GM21423 (cell line): ENCODE data around the gene CD3D.
A peak's percentile ranks its signal among the peaks of the same experiment; 100 is the strongest.

Experiments used
- ATAC-seq: cut with Tn5 transposase; IDR thresholded peaks from one replicate; pipeline ENCODE4 v1.9.1; 2021; ENCODE audit warnings: mild to moderate bottlenecking, moderate library complexity; ENCODE audit not compliant: unreplicated experiment

CD3D gene

DNA sequence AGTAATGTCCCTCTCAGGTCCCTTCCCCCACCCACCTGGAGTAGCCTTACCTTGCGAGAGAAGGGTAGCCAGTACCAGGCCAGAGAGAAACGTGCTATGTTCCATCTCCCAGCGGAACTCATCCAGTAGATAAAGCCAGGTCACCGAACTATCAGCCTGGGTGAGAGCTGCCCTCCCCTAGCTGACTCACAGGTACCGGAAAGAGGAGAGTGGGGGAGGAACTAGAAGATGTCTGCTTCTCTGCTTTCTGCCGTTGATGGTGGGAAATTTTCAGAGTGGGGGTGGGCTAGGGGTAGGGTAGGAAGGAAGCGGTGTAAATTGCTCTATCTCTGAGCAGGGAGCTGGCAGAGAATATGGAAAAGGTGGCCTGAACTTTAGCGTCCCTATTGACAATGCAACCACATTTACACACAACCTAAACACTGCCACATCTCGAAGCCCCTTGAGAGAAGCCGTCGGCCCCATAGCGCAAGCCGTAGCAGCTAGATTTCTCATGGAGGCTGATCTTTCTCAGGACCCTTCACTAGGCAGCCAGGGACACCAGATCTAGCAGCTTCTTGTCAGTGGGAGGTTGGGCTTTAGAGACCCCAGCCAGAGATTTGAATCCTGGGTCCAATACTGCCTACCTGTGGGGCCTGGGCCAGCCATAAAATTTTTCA lies at the start of gene CD3D:
Gene CD3D, minus strand, starts transcription at position 203 of the 659 bp plus-strand sequence. Its CDS starts 98 bp downstream, at position 105.
- ATAC-seq = no peak

DNA sequence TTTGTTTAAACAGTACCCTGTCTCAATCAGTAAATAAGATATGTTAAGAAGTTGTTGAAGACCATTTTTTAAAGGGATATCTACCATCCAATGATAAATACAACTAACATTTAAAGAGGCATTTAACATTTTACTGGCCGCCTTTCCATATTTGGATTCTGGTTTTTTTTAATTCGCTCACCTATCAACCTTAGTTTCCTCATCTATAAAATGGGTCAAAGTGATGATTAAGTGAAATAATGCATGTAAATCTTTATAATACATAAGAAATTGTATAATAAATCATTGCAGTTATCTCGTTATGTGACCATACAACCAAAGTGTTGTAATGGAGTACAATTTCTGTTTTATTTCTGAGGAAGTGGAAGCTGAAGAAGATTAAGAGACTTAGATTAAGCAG lies 41.2 kb upstream of the CD3D start:
- ATAC-seq = no peak

DNA sequence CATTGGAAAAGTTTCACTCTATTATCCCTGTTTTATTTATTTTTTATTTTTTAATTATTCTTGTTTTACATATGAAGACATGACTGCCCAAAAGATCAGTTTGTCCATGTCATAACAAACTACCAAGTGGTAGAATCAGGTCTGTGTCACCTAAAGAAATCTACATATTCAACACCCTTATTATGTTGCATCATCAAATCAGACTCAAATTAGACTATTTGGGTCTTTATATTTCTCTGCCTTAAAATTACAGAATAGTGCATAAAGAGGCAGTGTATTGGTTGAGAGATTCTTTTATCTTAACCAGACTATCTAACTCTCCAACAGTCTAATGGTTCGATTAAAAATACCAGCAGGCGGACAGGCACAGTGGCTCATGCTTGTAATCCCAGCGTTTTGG lies 40.4 kb upstream of the CD3D start:
- ATAC-seq = no peak

DNA sequence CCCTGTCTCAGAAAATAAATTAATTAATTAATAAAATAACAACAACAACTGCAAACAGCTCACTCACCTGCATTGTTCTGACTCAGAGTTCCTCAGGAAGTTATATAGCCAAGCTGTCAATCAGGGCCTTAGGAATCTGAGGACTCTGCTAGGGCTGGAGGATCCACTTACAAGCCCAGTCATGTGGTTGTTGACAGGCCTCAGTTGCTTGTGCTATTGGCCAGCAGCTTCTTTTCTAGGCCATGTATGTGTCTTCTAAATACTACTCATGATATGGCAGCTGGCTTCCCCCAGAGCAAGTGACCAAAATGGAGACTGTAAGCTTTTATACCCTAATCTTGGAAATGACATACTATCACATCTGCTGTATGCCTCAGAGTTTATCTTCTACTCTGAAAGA lies 38.1 kb upstream of the CD3D start:
- ATAC-seq = no peak

DNA sequence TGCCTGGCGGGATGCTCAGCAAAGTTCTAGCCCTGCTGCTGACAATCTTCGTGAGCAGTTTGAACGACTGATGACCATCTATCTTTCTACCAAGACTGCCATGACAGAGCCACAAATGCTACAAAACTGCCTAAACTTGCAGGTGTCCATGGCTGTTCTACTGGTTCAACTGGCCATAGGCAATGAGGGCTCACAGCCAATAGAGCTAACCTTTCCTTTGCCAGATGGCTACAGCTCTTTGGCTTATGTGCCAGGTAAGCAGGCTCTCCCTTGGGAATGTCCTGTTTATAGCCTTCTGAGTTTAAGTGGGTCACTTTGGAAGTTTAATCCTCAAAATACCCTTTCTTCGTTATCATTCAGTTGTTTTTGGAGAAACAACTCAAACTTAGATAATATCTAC lies 37.0 kb upstream of the CD3D start:
- ATAC-seq = no peak

DNA sequence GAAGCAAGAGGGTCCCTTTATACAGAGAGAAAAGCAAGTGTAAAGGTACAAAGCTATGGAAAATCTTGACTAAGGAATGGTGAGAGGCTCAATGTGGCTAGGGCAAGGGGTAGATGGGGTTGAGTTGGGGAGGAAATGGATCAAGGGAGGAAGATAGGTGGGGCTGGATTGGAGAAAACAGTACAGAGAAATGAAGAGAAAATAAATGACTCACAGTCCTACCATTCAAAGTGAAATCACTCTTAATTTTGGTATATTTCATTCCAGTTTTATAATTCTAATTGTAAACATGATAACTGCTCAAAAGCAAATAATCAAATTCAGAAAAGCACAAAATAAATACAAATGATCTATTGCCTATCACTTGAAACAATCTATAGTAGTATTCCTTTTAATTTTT lies 33.5 kb upstream of the CD3D start:
- no peak for ATAC-seq

DNA sequence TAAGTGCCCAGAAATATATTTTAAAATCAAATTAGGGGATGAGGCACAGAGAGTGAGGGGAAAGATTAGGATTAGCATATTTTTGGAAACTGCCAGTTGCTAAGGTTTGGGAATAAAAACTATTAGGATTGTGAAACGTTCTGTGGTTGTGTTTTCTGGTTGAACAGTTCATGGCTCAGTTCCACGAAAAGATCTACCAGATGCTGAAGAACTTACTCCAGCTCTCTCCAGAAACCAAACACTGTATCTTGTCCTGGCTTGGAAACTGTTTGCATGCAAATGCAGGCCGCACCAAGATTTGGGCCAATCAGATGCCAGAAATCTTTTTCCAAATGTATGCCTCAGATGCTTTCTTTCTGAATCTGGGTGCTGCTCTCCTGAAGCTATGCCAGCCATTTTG lies 32.2 kb upstream of the CD3D start:
- no peak for ATAC-seq

DNA sequence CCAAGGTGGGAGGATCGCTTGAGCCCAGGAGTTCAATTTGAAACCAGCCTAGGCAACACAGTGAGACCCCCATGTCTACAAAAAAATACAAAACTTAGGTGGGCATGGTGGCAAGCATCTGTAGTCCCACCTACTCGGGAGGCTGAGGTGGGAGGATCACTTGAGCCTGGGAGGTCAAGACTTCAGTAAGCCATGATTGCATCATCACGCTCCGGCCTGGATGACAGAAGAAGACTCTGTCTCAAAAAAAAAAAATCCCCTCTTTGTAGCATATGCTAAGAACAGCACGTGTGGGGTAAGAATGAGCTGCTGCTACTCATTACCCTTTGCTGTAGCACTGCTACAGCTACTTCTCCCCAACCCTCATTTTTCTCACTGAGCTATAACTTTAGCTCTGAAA lies 31.4 kb upstream of the CD3D start:
- ATAC-seq = no peak

DNA sequence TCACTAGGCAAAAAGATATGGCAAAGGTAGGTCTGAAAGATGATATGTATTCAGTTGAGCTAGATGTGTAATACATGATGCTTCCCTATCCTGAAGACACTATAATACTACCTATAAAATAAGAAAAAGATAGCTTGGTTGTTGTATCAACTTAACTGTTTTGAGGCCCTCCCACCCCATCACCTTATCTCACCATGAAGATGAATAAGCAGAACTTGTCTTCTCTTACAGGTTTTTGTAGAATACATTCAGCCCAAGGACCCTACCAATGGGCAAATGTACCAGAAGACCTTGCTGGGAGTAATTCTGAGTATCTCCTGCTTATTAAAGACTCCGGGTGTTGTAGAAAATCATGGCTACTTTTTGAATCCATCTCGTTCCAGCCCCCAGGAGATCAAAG lies 30.8 kb upstream of the CD3D start:
- no peak for ATAC-seq

DNA sequence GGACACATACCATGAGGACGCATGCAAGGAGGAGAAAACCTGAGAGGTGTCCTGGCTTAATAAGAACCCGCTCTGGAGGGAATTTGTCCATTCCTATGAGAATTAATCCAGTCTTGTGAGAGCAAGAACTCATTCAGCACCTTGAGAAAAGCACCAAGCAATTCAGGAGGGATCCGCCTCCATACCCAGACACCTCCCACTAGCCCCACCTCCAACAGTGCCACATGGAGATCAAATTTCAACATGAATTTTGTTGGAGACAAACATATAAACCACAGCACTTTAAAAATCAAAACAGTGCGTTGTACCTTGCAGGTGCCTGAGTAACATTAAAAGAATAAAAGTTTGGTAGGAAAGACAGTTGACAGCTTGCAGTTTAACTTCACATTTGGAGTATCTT lies 28.3 kb upstream of the CD3D start:
- no peak for ATAC-seq

DNA sequence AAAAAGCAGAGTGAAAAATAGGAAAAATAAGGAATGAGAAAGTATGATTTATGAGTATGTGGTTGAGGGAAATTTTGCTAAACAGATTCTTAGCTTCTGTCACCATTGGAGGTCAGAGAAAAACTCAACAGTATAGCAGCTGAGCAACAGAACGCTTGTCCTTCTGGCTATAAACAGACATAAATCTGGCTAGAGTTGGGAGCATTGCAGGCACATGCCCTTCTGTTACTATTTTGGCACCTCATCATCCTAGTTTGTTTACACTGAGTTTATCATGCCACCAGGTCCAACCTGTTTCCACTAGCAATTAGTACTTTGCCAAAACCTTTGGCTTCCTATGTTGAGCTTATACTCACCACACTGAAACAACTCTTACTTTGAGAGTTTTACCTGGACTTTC lies 23.8 kb upstream of the CD3D start:
- no peak for ATAC-seq

DNA sequence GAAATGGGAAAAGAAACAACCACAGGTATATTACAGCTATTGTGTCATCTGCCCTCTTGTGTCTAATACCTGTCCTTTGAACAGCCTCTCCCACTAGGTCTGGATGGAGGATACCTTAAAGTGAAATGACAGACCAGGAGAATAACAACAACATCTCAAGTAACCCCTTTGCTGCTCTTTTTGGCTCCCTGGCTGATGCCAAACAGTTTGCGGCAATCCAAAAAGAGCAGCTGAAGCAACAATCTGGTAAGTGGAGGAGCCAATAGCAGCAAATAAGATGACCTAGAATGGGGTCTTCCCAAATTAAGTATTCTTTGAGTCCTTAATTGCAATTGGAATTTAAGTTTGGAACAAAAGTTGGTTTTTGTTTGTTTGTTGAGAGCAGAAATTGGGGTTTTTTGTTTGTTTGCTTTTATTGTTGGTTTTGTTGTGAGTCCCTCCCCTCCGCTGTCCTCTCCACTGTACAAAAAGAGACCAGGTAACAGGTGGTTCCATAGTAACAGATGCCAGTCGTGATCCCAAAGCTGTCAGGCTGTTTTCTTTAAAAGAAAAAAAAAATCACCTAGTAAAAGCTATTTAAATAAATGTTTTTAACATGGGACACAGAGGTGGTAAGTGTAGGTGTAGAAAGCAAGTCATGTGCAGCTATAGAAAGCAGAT lies 22.6 kb upstream of the CD3D start:
- ATAC-seq = no peak

DNA sequence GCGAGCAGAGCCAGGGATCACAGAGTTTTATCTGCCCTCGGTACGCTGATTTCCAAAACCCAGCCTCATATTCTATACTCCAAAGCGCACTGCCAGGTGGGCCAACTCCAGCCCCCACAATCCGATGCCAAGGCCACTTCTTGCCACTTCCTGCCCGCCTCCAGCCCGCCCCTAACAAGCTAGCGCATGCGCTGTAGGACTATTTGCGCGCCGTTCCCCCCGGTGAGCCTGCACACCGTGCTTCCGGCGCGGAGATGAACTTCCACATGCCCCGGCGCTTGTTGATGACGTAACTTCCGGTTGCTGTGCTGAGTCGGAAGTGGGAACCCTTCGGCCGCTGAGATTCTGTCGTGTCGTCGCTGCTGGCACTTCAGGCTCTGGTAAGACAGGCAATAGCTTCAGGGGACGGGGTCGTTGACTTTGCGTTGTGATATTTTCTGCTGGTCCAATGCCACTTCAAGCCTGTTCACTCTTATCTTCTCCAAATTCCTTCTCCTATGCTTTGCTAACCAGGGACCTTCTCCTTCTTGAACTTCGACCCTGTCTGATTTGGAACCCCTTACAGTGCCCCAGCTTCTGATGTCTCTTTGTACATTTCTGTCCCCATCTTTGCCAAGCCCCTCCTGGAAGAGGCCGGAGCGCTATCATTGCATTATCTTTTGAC lies 16.9 kb upstream of the CD3D start, which contains the start of gene UBE4A:
Gene UBE4A, plus strand, starts transcription at position 306 of the 664 bp plus-strand sequence. CDS start 5,481 bp downstream, outside the sequence.
- ATAC-seq = peak; percentile 79

DNA sequence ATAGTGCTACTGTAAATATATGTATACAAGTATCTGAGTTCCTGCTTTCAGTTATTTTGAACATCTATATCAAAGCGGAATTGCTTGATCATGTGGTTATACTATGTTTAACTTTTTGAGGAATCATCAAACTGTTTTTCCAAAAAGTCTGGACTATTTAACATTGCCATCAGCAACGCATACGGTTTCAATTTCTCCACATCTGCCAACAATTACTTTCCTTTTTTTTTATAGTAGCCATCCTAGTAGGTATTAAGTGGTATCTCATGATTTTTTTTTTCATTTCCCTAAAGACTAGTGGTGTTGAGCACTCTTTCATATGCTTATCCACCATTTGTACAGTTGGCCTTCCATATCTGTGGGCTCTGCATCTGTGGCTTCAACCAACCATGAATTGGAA lies 15.6 kb upstream of the CD3D start:
- no peak for ATAC-seq

DNA sequence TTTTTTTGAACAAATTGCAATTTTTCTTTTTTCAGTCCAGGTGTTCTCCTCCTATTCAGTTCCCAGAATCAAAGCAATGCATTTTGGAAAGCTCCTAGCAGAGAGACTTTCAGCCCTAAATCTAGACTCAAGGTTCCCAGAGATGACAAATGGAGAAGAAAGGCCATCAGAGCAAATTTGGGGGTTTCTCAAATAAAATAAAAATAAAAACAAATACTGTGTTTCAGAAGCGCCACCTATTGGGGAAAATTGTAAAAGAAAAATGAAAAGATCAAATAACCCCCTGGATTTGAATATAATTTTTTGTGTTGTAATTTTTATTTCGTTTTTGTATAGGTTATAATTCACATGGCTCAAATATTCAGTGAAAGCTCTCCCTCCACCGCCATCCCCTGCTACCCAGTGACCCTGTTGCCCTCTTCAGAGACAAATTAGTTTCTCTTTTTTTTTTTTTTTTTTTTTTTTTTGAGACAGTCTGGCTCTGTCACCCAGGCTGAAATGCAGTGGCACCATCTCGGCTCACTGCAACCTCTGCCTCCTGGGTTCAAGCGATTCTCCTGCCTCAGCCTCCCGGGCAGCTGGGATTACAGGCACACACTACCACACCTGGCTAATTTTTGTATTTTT lies 10.7 kb upstream of the CD3D start:
- ATAC-seq = no peak

DNA sequence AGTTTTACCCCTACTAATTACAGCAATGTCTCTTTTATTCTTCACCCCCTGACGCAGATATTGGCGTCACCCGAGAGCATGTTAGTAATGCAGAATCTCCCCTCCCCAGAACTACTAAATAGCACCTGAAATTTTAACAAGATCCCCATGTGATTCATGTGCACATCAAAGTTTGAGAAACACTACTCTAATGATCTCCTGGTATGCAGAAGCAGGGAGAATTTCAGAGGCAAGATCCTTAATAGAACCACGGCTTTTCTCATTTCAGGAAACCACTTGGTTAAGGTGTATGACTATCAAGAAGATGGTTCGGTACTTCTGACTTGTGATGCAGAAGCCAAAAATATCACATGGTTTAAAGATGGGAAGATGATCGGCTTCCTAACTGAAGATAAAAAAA lies 7.0 kb upstream of the CD3D start:
- ATAC-seq = no peak

DNA sequence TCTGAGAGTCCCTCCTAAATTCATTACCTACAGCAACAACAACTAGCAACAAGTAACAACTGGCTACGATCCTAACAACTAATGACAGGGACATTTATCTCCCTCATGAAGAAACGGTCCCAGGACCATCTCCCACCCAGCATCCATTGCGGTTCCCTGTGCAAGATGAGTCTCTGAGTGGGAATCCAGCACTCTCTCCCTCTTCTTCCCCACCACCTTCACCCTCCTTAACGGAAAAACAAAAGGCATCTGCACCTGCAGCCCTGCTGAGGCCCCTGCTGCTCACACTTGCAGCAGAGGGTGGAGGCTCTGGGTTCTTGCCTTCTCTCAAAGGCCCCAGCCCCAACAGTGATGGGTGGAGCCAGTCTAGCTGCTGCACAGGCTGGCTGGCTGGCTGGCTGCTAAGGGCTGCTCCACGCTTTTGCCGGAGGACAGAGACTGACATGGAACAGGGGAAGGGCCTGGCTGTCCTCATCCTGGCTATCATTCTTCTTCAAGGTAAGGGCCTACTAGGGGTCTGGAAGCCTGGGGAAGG lies 1.5 kb upstream of the CD3D start, which contains the start of gene CD3G:
Gene CD3G, plus strand, starts transcription at position 364 of the 535 bp plus-strand sequence. Its CDS starts 80 bp downstream, at position 444.
- ATAC-seq = no peak

DNA sequence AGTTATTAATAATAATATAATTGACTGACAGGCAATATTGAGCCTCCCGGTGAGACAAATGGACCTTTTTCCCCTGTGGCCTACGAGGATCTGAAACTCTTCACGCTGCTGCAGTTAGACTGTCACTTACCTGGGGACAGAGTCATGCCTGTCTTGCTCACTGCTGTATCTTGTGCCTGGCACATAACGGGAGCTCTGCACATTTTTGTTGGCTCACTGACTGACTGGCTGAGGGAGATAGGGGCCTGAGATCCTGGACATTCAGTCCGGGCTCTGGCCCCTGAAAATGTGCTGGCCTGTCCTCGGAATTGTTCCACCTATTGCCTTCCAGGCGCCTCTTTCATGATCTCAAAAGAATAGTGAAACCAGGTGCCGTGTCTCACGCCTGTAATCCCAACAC lies 743 bp upstream of the CD3D start:
- ATAC-seq = no peak

DNA sequence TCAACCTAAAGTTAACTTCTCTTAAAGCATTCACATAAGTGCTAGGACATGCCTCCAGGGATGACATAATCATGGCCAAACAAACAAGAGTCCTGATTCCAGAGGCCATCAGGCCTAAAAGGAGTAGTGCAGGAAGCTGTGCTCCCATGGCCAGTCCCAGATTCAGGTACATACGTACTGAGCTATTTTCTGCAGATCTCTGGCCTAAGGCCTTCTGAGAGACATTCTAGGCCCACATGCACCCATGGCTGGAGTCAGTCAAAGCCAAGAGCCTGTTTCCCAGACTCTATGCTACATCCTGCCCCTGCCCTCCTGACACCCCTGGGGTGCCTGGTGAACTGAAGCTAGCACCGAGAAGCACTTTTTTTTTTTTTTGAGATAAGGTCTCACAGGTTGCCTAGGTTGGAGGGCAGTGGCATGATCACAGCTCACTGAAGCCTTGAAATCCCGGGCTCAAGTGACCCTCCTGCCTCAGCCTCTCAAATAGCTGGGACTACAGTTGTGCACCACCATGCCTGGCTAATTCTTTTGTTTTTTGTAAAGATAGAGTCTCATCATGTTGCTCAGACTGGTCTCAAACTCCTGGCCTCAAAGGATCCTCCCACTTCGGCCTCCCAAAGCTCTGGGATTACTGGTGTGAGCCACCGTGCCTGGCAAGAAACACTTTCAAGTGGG lies 553 bp downstream of the CD3D start:
- no peak for ATAC-seq

DNA sequence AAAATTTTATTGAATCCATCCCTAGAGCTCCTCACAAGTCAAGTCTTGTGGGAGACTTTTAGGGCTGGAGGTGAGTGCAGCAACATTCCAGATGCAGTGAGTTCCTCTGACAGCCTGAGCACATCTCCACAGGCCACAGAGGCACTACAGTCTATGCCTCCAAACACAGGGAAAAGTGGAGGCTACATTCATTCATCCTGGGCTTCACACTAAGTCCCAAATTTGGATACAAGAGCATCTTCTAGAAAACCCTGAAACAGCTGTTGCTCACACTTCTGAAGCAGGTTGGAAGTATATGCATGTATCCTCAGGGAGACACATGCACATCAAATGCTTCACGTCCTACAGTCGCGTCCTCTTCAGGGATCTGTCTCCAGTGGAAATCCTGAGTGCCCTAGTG lies 1.2 kb downstream of the CD3D start:
- no peak for ATAC-seq

DNA sequence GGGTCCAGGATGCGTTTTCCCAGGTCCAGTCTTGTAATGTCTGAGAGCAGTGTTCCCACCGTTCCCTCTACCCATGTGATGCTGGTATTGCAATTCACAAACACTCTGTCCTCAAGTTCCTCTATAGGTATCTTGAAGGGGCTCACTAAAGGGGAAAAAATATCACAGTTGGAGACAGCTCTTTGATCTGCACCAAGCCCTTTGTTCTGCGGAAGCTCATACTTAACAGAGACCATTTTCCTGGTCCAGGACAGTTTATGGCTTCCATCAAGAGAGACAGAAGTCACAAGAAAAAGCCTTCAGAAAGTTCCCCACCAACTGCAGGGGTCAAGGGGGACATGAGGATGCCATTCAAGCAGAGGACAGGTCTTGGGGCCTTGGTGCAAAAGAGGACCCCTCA lies 2.1 kb downstream of the CD3D start:
- ATAC-seq = no peak
